Effector CD4-positive, alpha-beta T cell (primary cell): ENCODE results near the gene APRT.
"Not testable (repeated sequence)": the region's sequence is repeated elsewhere in the genome, so short reads cannot be mapped to it uniquely, and the experiment has no call there.

Experiments
- DNase-seq: peaks from one replicate; pipeline ENCODE4 v3.0.0-alpha.2; 2020

Gene APRT

DNA sequence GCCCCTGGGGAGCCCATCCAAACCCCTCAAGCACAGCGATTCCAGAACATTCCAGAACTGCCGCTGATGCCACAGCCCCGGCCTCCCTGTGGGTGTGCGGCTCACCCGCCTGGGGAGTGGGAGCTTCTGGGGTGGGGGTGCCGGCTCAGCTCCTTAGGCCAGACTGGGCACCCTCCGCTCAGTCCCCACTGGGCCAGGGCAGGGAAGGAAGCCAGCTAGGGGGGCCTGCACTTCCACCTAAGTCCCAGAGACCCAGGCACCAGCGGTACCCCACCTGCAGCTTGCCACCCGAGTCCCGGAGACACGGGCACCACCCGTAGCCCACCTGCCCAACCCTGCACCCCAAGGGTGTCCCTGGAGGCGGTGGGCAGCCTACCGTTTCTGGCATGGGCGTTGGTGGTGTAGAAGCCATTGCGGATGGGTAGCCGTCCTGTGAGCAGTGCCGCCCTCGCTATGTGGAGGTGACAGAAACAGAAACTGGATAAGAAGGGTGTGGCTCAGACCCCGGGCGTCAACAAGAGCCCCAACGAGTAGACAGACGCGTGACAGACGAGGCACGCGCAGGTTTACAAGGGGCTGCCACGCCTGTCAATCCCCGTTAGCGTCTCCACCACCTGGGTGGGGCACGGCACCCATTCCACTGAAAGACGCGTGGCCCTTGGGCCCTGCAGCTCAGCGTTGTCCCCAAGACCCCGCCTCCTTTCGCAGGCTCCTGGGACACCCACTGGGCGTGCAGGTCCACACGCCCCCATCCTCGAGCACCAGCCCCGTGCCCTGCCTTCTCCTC, 30.0 kb upstream of the APRT start:
- DNase-seq, result no peak

DNA sequence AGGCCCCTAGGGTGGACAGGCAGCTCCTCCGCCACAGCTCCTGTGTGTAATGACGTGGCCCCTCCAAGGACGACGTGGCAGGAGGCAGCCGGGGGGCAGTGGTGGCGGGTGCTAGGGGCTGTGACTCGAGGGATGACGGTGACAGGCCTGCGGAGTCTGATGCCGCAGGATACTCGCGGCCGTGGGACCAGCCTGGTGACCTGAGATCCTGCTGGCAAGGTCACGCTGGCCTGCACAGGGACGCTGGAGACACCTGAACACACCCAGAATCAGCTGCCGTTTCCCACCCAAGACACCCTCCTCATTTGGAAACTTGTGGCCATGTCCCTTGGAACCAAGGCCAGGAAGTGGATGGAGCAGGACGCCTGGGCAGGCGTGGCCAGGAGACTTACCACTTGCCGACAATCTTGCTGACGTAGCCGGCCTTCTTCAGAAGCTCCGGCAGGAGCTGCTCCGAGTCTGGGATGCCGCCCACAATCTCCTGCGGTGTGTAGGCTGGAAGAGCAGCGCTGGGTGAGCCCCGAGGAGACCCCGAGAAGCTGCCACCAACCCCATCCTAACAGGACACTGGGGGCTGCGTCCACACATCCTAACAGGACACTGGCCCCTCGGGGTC, 29.0 kb upstream of the APRT start:
- DNase-seq, result no peak

DNA sequence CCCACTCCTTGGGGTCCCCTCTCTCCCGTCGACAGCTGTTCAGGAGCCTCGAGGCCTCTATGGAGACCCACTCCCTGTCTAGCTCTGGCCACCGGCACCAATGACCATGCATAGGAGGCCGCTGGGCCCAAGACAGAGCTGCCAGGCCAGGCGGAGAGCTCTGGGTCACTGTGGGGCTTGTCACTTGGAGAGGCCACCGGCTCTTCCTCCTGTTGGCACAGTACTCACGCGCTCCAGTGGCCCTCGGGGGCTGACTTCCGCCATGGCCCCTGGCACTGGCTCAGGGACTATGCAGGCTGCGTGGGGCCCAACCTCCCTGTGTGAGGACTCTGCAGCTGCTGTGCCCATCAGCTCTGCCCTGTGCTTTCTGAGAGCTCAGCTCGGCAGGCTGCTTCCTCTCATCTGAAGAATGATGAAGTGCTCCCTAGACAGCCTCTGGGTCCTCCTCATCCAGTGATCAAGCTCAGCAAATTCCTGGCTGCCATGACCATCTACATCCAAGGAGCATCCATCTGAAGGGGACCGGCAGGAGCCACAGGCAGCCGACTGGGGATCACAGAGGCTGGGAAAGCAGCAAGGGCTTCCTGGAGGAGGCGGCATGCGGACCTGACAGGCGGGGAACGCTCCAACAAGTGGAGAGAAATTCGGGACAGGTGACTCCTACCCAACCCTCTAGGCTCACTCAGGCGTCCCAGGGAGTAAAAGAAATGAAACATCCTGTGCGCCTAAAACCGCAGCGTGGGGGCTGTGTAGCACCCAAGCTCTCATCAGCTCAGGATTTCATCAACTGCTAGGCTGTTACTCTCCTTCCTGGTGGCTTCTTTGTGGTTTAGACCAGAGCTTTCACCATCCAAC, 28.2 kb upstream of the APRT start:
- DNase-seq, result no peak

DNA sequence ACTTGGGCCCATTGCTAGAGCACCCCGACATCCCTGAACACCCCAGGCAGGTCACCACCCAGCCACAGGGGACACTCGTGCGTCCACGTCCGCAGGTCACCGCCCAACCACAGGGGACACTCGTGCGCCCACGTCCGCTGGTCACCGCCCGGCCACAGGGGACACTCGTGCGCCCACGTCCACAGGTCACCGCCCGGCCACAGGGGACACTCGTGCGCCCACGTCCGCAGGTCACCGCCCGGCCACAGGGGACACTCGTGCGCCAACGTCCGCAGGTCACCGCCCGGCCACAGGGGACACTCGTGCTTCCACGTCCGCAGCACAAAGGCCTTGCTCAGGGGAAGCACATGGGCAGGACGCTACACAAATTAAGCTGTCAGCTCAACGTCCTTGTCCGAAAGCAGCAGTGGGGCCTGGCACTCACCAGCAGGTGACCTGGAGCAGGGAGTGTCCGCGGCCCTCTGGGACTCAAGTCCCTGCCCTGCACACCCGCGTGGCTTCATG, 27.4 kb upstream of the APRT start:
- no peak for DNase-seq

DNA sequence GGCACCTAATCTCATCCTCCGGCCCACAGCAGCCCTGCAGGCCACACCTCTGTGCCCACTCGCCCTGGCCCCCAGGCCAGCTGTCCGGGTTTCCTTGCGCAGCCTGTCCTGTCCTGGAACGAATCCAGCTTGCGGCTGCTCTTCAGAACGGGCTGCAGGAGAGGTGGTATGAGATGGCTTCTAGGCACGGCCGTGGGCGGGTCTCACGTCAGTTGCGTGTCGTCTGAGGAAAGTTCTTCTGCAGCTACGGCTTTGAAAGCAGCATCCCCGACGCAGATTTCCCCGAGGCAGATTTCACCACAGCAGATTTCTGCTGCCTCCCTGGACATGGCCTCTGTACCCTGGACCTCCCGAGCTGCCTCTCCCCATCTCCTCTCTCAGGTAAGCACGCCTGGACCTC, 26.8 kb upstream of the APRT start:
- DNase-seq, result no peak

DNA sequence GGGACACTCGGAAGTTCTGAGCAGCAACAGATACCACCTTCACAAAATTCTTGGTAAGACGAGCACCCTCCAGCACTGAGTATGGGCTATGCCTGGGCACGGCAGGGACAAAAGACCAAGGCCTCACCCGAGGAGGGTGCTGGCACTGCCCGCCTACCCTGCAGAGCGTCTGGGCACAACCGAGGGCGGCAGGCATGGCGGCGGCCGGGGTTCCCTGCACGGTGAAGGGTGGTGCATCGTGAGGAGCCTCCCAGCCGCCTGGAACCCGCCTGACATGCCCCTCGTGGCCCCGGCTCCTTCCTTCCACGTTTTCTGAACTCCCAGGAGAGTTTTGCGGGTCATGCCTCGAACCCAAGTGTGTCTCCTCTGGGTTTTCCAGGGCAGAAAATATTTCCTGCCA, 26.1 kb upstream of the APRT start:
- no peak for DNase-seq

DNA sequence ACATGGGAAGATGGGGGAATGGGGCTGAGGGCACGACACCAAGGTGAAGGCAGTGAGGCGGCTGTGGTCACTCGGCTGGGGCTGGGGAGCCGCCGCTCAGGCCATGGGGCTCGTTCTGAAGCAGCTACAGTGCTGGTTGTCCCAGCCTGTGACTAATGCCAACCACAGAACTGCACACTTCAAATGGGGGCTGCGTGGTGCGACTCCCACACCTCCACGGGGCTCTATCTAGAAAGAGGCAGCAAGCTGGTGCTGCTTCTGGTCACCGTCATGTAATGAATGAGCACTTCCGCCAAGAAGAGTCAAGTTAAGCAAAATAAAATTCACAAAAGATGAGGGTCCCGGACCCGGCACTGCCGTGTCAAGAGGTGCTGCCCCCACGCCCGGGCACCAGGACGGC, 25.1 kb upstream of the APRT start:
- no peak for DNase-seq

DNA sequence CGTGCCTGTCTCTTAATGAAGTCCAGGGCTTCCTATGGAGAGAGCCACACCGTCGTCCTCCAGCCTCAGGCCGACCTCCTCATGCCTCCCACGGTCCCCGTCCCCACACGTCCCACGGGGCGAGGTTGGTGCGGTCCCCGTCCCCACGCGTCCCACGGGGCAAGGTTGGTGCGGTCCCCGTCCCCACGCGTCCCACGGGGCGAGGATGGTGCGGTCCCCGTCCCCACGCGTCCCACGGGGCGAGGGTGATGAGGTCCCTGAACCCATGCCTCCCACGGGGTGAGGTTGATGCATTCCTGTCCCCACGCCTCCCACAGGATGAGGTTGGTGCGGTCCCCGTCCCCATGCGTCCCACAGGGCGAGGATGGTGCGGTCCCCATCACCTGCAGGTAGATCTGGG, 24.1 kb upstream of the APRT start:
- DNase-seq, result no peak

DNA sequence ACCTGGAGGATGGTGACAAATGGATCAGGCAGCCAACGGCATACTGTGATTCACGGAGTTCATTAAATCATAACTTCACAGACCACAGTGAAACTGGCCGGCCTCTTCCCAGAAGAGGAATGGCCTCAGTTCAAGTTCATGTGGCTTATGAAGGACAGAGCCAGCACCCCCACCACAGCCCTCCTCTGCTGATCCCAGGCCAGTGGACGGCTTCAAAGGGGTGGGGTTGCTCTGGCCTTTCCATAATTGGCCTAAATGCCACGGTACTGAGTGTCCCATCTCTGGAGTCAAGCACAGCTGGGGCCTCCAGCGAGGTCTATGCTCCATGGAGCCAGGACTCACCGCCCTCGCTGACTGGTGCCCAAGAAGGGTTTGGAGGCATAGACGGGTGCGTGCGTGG, 23.7 kb upstream of the APRT start:
- no peak for DNase-seq

DNA sequence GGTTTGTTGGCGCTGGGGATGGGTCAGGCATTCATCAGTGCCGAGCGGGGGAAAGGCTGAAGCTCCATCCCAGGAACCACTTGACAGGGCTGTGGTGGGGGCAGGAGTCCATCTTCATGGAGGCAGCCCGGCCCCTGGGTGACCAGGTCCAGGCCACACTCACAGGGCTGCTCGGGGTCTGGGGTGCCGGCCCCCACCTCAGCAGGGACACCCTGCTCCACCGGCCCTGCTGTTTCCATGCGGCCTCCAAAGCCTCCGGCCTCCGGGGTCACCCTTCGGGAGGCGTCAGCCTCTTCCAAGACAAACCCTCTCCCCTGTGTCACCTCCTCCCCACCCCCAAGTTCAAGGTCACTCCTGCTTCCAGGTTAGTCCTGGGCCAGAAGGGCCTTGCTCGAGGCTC, 22.9 kb upstream of the APRT start:
- DNase-seq, result no peak

DNA sequence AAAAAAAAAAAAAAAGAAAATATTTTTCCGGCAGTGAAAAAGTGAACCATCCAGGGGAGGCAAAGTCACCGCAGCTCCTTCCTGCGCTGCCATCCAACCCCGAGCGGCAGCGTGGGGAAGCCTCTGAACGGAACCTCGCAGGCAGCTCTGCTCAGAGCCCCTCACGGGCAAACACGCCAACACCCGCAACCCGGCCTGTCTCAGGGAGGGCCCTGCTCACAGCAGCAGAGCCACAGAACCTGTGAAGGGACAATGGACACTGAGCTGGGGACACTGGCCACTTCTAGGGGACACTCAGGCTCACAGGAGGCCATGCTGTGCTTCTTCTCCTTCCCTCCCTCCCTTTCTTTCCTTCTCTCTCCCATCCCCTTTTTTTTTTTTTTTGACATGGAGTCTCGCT, 21.4 kb upstream of the APRT start:
- no peak for DNase-seq

DNA sequence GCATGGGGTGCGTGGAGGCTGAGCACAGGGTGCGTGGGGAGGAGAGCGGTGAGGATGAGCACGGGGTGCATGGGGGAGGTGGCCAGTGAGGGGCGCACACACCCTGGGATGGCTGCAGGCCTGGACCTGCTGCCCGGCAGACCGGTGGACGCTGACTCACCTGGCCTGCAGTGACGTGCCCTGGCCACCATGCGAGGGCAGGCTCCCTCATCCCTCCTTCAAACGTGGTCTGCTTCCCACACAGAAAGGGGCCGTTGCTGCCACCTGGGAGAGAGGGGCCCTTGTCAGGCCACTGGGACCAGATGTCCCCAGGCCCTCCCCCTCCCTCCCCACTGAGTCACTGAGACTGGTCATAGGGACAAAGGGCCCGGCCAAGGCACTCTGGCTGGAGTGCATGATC, 20.1 kb upstream of the APRT start:
- DNase-seq, result no peak

DNA sequence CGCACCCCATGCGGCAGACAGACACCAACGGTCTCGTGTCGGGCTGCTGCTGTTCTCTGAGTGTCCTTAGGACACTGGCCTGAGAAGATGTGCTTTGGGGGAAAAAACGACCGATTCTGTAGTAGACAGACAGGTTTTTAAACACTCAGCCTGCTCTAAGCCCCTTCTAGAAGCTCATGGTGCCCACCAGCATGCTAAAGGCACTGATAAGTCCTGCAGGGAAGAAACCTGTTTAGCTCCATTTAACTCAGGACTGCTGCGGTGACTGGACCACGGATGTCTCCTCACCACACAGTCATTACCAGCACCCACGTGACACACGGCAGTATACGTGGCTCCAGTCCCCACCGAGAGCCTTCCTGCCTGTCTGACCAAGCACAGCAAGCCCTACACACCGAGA, 19.1 kb upstream of the APRT start:
- DNase-seq, result no peak

DNA sequence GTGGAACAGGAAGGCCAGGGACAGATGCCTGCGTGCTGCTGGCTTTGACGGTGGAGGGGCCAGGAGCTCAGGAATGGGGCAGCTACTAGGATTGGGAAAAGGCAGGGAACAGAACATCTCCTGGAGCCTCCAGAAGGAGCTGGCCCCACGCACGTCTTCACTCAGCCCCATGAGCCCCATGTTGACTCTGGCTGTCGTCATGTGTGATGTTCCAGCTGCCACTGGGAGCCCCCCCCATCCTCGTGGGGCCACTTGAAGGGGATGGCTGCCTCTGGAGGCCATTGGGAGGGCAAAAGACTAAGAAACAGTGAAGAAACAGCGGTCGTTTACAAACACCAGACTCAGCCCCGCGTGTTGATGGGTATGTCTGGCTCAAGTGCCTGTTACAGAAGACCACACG, 18.5 kb upstream of the APRT start:
- no peak for DNase-seq

DNA sequence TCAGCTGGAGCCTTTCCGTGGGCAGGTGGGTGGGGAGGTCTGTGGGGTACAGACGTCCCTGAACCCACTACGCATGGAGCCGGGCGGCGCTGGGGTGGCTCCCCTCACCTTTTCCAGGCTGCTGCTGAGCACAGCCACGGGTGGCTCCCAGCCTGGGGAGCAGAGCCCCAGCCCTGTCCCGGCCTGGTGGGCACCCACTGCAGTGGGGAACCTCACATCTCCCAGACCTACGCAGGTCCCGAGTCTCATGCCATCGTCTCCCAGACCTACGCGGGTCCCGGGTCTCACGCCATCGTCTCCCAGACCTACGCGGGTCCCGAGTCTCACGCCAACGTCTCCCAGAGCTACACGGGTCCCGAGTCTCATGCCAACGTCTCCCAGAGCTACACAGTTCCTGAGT, 17.0 kb upstream of the APRT start:
- no peak for DNase-seq

DNA sequence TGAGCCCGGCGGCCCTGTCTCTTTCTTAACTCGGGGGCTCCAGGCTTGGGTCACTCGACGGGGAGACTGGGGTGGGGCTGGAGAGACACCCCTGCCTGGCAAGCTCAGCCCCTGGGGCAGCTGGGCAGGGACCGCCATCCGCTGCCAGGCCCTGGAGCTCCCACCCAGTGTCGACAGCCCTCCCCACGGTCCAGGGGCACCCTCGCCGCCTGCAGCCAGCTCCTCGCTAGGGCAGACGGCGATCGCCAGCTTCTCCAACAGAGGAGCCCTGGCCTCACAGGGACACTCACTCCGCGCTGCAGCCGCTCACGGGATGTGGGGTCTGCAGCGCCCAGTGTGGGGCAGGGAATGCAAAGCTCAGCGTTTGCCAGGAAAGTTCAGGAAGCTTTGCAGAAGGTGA, 16.0 kb upstream of the APRT start:
- no peak for DNase-seq

DNA sequence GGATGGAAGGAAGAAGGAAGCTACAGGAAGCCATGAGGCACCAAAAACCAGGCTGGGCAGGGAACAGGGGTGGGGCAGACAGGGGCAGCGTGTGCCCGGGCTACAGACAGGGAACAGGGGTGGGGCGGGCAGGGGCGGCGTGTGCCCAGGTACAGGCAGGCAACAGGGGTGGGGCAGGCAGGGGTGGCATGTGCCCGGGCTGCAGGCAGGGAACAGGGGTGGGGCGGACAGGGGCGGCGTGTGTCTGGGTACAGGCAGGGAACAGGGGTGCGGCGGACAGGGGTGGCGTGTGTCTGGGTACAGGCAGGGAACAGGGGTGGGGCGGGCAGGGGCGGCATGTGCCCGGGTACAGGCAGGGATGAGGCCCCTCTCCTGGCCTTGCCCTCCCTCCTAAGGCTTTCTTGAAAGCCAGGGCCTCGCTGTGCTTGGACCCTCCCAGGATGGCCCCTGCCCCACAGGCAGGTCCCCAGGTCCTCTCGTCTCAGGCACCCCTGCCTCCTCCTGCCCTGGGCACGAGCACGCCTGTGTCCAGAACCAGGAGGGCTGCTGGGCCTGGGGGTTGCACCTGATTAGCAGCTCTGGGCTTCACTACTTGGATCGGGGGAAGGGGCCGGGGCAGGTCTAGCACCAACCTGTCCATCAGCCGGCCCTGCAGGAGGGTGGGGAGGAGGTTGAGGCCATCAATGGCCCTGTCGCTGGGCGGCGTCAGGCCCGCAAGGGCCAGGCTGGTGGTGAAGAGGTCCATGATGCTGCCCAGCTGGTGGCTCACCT, 14.5 kb upstream of the APRT start:
- no peak for DNase-seq

DNA sequence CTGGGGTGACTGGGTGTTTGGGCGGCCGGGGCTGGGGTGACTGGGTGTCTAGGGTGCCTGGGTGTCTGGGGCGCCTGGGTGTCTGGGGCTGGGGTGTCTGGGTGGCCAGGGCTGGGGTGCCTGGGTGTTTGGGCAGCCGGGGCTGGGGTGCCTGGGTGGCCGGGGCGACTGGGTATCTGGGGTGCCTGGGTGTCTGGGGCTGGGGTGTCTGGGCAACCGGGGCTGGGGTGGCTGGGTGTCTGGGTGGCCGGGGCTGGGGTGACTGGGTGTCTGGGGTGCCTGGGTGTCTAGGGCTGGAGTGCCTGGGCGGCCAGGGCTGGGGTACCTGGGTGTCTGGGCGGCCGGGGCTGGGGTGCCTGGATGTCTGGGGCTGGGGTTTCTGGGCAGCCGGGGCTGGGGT, 13.4 kb upstream of the APRT start:
- DNase-seq, result no peak

DNA sequence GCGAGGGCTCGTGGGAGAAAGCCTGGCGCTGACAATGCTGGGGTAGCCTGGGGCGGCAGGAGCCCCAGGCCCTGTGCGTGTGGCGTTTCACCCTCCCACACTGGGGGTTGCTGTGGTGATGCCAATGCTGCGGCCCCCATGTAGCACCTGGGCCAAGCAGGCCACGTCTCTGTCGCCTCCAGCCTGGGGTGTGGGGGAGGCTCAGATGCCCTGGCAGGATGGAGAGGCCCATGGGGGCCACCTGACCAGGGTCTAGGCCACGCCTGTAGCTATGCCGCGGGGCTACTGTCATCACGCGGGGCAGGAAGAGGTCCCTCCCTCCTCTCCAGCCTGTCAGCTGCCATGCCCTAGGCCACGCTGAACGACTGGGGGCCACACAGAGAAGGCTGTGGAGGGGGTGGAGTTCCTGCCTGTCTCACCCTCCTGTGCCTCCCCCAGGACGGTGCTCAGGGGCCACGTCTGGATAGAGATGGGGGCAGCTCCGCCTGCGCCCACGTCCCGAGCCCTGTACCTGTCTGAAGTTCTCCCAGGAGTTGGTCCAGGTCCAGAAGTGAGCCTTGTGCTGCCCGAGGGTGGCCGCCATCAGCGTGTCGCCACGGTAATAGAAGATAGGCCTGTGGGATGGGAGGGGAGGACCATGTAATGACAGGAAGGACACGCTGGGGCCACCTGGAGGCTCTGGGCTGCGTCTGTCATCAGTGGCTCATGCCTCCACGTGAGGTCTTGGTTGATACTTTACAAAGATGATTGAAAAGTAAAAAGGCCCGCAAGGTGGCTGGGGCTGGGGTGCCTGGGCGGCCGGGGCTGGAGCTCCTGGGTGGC, 12.7 kb upstream of the APRT start:
- no peak for DNase-seq

DNA sequence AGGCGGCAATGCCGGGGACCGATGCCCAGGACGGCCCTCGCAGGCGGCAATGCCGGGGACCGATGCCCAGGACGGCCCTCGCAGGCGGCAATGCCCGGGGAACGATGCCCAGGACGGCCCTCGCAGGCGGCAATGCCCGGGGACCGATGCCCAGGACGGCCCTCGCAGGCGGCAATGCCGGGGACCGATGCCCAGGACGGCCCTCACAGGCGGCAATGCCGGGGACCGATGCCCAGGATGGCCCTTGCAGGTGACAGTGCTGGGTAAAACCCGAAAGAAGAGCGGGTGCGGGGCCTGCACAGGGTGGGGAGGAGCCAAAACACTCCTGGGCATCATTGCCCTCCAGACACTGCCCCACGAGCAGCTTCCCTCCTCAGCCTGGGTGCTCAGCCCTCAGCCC, 11.9 kb upstream of the APRT start:
- not testable (repeated sequence) for DNase-seq

DNA sequence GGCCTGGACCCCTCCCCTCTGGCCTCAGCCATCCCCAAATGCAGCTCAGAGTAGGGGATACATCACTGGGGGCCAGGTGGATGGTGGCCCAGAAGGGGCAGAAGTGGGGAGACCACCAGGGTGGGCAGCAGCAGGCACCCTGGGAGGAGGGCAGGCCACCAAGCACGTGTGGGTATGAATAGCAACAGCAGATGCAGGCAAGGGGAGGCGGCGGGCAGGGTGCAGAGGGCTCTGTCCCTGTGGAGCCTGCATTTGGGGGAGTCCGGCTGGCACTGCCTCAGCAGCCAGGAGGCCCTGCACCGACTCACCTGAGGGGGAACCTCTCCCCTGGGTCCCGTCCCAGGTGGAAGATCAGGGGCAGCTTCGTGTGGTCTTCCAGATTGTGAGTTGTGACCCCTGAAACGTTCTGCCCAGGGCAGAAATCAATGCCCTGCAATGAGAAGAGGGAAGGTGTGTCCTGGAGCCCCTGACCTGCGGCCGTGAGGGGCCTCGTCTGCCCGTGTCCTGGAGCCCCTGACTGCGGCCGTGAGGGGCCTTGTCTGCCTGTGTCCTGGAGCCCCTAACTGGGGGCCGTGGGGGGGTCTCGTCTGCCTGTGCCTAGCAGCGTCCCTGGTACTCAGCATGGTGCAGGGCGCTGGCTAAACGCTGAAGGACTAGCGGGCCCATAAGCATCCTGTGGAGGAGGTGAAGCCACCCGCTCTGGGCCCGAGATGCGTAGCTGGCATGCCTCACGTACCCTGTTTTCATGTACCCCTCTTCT, 10.7 kb upstream of the APRT start:
- no peak for DNase-seq
